GM12875 (cell line): ENCODE data around the gene FAF1.

Source experiments
- H3K4me3 ChIP-seq: one replicate; pipeline ENCODE4 v1.5.1; 2011; ENCODE audit warnings: low read depth, low read length, control low read depth
- TF ChIP-seq, protein P1 (sequence below): IDR thresholded peaks from 2 replicates; pipeline ENCODE4 v1.5.1; 2011; ENCODE audit warnings: low read depth, mild to moderate bottlenecking, control low read depth, inconsistent platforms, low read length, moderate library complexity, borderline replicate concordance; ENCODE audit not compliant: insufficient read depth

FAF1 gene

DNA sequence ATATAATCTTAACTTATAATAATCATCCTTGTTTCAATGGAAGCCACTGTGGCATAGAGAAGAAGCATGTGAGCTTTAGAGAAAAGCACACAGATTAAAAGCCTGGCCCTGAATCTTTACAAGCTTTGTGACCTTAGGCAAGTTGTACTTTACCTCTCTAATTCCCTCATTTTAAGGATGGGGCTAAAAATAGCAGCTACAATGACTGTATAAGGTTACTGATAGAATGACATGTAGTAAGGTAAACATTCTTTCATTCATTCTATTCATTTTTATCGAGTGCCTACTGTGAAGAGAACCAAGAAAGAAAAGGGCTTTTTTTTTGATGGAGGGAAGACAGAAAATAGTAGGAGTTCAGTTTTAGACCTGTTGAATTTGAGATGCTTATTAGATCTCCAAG lies 35.6 kb upstream of the FAF1 start:
- TF ChIP-seq, protein P1, sequence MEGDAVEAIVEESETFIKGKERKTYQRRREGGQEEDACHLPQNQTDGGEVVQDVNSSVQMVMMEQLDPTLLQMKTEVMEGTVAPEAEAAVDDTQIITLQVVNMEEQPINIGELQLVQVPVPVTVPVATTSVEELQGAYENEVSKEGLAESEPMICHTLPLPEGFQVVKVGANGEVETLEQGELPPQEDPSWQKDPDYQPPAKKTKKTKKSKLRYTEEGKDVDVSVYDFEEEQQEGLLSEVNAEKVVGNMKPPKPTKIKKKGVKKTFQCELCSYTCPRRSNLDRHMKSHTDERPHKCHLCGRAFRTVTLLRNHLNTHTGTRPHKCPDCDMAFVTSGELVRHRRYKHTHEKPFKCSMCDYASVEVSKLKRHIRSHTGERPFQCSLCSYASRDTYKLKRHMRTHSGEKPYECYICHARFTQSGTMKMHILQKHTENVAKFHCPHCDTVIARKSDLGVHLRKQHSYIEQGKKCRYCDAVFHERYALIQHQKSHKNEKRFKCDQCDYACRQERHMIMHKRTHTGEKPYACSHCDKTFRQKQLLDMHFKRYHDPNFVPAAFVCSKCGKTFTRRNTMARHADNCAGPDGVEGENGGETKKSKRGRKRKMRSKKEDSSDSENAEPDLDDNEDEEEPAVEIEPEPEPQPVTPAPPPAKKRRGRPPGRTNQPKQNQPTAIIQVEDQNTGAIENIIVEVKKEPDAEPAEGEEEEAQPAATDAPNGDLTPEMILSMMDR: no peak
- no peak overlapping the region for H3K4me3 ChIP-seq

DNA sequence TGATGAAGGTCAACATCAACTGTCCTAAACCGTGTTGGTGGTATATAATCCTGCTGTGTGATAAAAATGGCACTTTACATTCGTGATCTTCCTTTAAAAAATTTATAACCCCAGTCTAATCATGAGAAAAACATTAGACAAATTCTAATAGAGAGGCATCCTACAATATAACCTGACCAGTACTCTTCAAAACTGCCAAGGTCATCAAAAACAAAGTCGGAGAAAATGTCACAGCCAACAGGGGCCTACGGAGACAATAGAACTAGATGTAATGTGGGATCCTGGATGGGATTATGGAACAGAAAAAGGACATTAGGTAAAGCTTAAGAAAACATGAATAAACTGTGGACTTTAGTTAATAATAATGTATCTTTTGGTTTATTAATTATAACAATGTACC lies 34.9 kb upstream of the FAF1 start:
- H3K4me3 ChIP-seq: no peak overlapping the region
- TF ChIP-seq, protein P1: no peak

DNA sequence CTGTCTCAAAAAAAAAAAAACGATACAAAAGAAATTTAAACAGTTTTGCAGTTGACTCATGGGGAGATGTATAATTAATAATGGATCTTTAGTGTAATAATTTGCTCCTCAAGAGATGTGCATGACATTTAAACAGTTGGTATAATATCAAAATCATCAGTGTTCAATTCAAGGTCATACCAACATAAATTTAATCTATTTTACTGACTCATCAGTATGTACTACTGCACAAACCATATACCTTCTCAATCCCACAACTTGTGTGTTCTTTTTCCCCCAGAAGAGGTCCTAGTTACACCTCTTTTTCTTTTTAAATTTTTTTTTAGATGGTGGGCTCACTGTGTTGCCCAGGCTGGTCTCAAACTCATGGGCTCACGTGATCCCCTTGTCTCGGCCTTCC lies 33.6 kb upstream of the FAF1 start:
- TF ChIP-seq, protein P1: no peak

DNA sequence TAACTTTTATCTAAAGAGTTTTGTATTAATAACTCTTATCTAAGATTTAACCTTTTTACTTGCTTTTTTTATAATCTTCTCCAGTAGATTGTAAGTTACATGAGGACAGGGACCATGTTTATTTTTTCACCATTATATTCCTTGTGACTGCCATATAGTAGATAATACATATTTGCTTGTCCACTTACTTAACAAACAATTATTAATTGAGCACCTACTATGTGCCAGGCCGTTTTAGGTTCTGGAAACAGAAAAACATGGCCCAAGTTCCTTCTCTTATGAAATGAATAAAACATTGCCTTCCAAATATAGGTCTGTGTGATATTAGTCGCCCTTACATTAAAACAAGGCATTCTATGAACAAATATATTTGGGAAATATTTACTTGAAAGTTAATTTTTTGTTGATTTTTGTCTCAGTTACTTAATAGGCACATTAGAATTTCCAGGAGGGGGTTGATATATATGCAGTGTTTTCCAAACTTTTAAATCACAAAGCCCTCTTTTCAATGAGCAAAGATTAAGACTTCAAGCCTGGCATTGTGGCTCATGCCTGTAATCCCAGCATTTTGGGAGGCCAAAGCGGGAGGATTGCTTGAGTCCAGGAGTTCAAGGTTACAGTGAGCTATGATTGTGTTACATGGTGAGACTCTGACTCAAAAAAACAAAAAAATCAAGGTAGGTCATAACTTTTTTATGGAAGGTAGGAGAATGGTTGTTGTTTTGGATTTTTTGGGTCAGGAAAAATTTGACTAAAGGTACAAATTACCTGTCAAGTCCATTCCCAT lies 32.7 kb upstream of the FAF1 start:
- TF ChIP-seq, protein P1: no peak
- no peak overlapping the region for H3K4me3 ChIP-seq

More for the DNA sequence above, 33.6 kb upstream of the FAF1 start:
- H3K4me3 ChIP-seq: no peak overlapping the region

DNA sequence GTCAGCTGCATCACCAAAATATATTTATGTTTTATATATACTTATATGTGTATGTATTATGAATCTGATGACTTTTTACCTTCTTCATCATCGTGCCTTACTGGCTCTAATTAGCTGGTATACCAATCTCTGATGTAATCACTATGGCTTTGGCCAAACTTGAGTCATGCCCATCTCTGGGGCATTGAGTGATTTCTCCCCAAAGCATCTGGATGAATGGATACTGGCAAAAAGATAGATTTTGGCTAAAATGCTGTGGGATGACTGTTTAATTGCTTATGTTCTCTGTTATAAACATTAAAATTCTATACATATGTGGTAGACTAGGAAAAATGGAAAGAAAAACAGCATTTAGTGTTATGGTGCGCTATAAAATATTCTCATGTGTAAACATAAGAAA lies 29.6 kb upstream of the FAF1 start:
- TF ChIP-seq, protein P1: no peak
- H3K4me3 ChIP-seq: no peak overlapping the region

DNA sequence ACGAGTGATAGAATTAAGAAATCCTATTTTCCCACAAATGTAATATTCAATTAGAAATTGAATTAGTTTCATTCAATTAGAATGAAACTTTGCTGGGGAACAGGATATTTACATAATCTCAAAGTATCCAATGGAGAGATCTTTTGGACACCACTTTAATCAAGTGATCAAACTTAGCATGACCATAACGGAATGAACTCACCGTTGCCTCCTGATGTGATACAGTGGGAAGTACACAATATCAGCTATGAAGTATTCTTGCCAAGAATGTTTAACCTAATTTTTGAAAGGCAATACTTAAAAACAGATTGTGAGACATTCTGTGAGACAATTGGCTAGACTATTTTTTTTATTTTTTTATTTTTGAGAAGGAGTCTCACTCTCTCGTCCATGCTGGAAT lies 26.6 kb upstream of the FAF1 start:
- TF ChIP-seq, protein P1: no peak
- no peak overlapping the region for H3K4me3 ChIP-seq

DNA sequence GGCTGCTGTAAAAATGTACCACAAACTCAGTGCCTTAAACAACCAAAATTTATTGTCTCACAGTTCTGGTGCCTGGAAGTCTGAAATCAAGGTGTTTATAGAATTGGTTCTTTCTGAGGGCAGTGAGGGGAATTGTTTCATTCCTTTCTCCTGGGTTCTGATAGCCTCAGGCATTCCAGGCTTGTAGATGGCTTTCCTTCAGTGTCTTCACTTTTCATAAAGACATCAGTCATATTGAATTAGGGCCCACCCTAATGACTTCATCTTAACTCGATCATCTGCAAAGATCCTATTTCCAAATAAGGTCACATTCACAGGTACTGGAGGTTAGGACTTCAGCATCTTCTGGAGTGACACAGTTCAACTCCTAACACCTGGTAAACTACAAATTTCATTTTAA lies 25.0 kb upstream of the FAF1 start:
- TF ChIP-seq, protein P1: no peak
- H3K4me3 ChIP-seq: peak overlapping the region; percentile 24
